Hepatocyte (in vitro differentiated cells): ENCODE data around the gene PKD1L1.

Source experiments
- EZH2 ChIP-seq: fragments of 200-600 bp; sonication (generic); IDR thresholded peaks from 2 replicates; pipeline ENCODE4 v1.6.1; 2016; ENCODE audit warnings: antibody characterized with exemption, mild to moderate bottlenecking, borderline replicate concordance
- EZH2phosphoT487 ChIP-seq: fragments of 200-600 bp; sonication (generic); IDR thresholded peaks from one replicate; pipeline ENCODE4 v1.6.1; 2018; ENCODE audit warnings: antibody characterized with exemption, mild to moderate bottlenecking, low read depth, moderate library complexity; ENCODE audit not compliant: unreplicated experiment, severe bottlenecking
- TF ChIP-seq, protein P1 (sequence below): fragments of 200-600 bp; sonication (generic); IDR thresholded peaks from 2 replicates; pipeline ENCODE4 v1.5.1; 2016; ENCODE audit warnings: antibody characterized with exemption, mild to moderate bottlenecking; ENCODE audit not compliant: poor library complexity

DNA sequence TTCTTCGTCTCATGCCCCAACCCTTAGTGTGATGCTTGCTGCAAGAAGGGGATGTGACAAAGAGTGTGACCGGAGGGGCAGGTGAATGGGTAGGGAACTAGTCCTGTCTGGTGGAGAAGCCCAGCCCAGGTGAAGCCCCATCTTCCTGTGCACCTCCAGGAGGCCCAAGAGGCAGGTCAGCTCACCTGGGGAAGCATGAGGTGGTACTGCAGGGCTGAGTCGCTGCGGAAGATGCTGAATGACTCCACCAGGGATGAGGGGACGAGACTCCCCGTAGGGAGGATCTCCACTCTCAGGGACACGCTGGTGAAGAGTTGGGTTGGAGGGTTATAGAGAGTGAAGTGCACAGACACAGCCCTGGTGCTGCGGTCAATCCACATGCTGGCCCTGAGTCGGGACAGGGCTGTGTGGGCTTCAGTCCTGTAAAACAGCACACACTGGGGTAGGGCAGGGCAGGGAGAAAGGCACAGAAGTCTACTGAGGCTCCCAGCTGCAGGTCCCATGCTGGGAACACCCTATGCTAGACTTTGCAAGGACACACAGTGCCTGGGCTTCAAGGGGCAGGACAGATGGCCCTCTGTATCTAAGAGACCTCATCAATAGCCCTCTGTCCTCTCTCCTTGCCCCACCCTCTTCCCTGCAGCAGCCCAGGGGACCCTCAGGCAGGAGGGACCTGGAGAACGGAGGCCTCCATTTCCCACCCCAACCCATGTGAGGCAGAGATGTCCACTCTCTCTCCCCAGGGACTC lies 136.5 kb downstream of the PKD1L1 start:
- TF ChIP-seq, protein P1, sequence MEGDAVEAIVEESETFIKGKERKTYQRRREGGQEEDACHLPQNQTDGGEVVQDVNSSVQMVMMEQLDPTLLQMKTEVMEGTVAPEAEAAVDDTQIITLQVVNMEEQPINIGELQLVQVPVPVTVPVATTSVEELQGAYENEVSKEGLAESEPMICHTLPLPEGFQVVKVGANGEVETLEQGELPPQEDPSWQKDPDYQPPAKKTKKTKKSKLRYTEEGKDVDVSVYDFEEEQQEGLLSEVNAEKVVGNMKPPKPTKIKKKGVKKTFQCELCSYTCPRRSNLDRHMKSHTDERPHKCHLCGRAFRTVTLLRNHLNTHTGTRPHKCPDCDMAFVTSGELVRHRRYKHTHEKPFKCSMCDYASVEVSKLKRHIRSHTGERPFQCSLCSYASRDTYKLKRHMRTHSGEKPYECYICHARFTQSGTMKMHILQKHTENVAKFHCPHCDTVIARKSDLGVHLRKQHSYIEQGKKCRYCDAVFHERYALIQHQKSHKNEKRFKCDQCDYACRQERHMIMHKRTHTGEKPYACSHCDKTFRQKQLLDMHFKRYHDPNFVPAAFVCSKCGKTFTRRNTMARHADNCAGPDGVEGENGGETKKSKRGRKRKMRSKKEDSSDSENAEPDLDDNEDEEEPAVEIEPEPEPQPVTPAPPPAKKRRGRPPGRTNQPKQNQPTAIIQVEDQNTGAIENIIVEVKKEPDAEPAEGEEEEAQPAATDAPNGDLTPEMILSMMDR = no peak
- TF ChIP-seq EZH2 (no peak), EZH2phosphoT487 (no peak)
